ENCODE measurements around the gene THADA.

THADA gene

GRCh38 chr2:43348908-43349661 lies 246.8 kb downstream of the THADA start:
- H3K36me3 ChIP-seq (ENCODE audit: control insufficient read depth in 2 of 2, insufficient read depth in 2 of 2, low read length in 2 of 2): no peaks in the 10 kb centered on the region
- H3K9me3 ChIP-seq (ENCODE audit: control insufficient read depth in 2 of 2, low read length in 2 of 2): no peaks in the 10 kb centered on the region
- peaks cover 28 to 29% of the 10 kb centered on the region in 2 donors for H3K4me1 ChIP-seq (ENCODE audit: control insufficient read depth in 2 of 2, insufficient read depth in 2 of 2, low read length in 2 of 2)
- no peaks in the 10 kb centered on the region for H3K27me3 ChIP-seq (ENCODE audit: control insufficient read depth in 2 of 2, insufficient read depth in 2 of 2, low read length in 2 of 2)
- H3K4me3 ChIP-seq (ENCODE audit: low read length in 2 of 2): no peak overlapping the region
- no peak overlapping the region for H3K9ac ChIP-seq (ENCODE audit: low read depth in 1 of 2, low read length in 2 of 2)
- peak overlapping the region; percentile 67 to 71 for H3K27ac ChIP-seq (ENCODE audit: low read depth in 2 of 2, low read length in 2 of 2)

- H3K4me3 ChIP-seq (ENCODE audit: low read length in 2 of 2): no peak overlapping the region
- H3K9me3 ChIP-seq (ENCODE audit: control insufficient read depth in 2 of 2, low read length in 2 of 2): no peaks in the 10 kb centered on the region
- H3K36me3 ChIP-seq (ENCODE audit: control insufficient read depth in 2 of 2, insufficient read depth in 2 of 2, low read length in 2 of 2): no peaks in the 10 kb centered on the region
- peak overlapping the region; percentile 14 to 71 for H3K27ac ChIP-seq (ENCODE audit: low read depth in 2 of 2, low read length in 2 of 2)
- peaks cover 32 to 37% of the 10 kb centered on the region in 2 donors for H3K4me1 ChIP-seq (ENCODE audit: control insufficient read depth in 2 of 2, insufficient read depth in 2 of 2, low read length in 2 of 2)
- H3K9ac ChIP-seq (ENCODE audit: low read depth in 1 of 2, low read length in 2 of 2): no peak overlapping the region
- H3K27me3 ChIP-seq (ENCODE audit: control insufficient read depth in 2 of 2, insufficient read depth in 2 of 2, low read length in 2 of 2): no peaks in the 10 kb centered on the region
Observed at GRCh38 chr2:43347746-43348145, 248.1 kb downstream of the THADA start.

GRCh38 chr2:43346602-43347567 lies 249.0 kb downstream of the THADA start:
- no peaks in the 10 kb centered on the region for H3K27me3 ChIP-seq (ENCODE audit: control insufficient read depth in 2 of 2, insufficient read depth in 2 of 2, low read length in 2 of 2)

GRCh38 chr2:43345872-43346271 lies 250.0 kb downstream of the THADA start:
- no peaks in the 10 kb centered on the region for H3K36me3 ChIP-seq (ENCODE audit: control insufficient read depth in 2 of 2, insufficient read depth in 2 of 2, low read length in 2 of 2)
- H3K4me1 ChIP-seq (ENCODE audit: control insufficient read depth in 2 of 2, insufficient read depth in 2 of 2, low read length in 2 of 2): peaks cover 29 to 41% of the 10 kb centered on the region in 2 donors

More at GRCh38 chr2:43346602-43347567, 249.0 kb downstream of the THADA start:
- no peaks in the 10 kb centered on the region for H3K36me3 ChIP-seq (ENCODE audit: control insufficient read depth in 2 of 2, insufficient read depth in 2 of 2, low read length in 2 of 2)
- H3K9me3 ChIP-seq (ENCODE audit: control insufficient read depth in 2 of 2, low read length in 2 of 2): no peaks in the 10 kb centered on the region
- H3K9ac ChIP-seq (ENCODE audit: low read depth in 1 of 2, low read length in 2 of 2): no peak overlapping the region
- H3K4me3 ChIP-seq (ENCODE audit: low read length in 2 of 2): no peak overlapping the region
- peaks cover 32 to 37% of the 10 kb centered on the region in 2 donors for H3K4me1 ChIP-seq (ENCODE audit: control insufficient read depth in 2 of 2, insufficient read depth in 2 of 2, low read length in 2 of 2)
- peak overlapping the region in 1 of 2 donors; percentile 9 for H3K27ac ChIP-seq (ENCODE audit: low read depth in 2 of 2, low read length in 2 of 2)

GRCh38 chr2:43345391-43345813 lies 250.4 kb downstream of the THADA start:
- H3K27ac ChIP-seq (ENCODE audit: low read depth in 2 of 2, low read length in 2 of 2): peak overlapping the region; percentile 67
- H3K9me3 ChIP-seq (ENCODE audit: control insufficient read depth in 2 of 2, low read length in 2 of 2): no peaks in the 10 kb centered on the region
- peak overlapping the region in 1 of 2 donors; percentile 4 for H3K4me3 ChIP-seq (ENCODE audit: low read length in 2 of 2)
- no peaks in the 10 kb centered on the region for H3K27me3 ChIP-seq (ENCODE audit: control insufficient read depth in 2 of 2, insufficient read depth in 2 of 2, low read length in 2 of 2)
- H3K36me3 ChIP-seq (ENCODE audit: control insufficient read depth in 2 of 2, insufficient read depth in 2 of 2, low read length in 2 of 2): no peaks in the 10 kb centered on the region
- H3K9ac ChIP-seq (ENCODE audit: low read depth in 1 of 2, low read length in 2 of 2): no peak overlapping the region
- peaks cover 25 to 39% of the 10 kb centered on the region in 2 donors for H3K4me1 ChIP-seq (ENCODE audit: control insufficient read depth in 2 of 2, insufficient read depth in 2 of 2, low read length in 2 of 2)

More at GRCh38 chr2:43345872-43346271, 250.0 kb downstream of the THADA start:
- Histone ChIP-seq H3K4me3 (ENCODE audit: low read length in 2 of 2) (no peak overlapping the region), H3K27ac (ENCODE audit: low read depth in 2 of 2, low read length in 2 of 2) (peak overlapping the region in 1 of 2 donors; percentile 67), H3K9ac (ENCODE audit: low read depth in 1 of 2, low read length in 2 of 2) (no peak overlapping the region), H3K9me3 (ENCODE audit: control insufficient read depth in 2 of 2, low read length in 2 of 2) (no peaks in the 10 kb centered on the region), H3K27me3 (ENCODE audit: control insufficient read depth in 2 of 2, insufficient read depth in 2 of 2, low read length in 2 of 2) (no peaks in the 10 kb centered on the region)

- no peaks in the 10 kb centered on the region for H3K27me3 ChIP-seq (ENCODE audit: control insufficient read depth in 2 of 2, insufficient read depth in 2 of 2, low read length in 2 of 2)
- H3K4me3 ChIP-seq (ENCODE audit: low read length in 2 of 2): peak overlapping the region; percentile 4 to 44
- peak overlapping the region in 1 of 2 donors; percentile 49 for H3K9ac ChIP-seq (ENCODE audit: low read depth in 1 of 2, low read length in 2 of 2)
- H3K27ac ChIP-seq (ENCODE audit: low read depth in 2 of 2, low read length in 2 of 2): peak overlapping the region; percentile 67
- no peaks in the 10 kb centered on the region for H3K9me3 ChIP-seq (ENCODE audit: control insufficient read depth in 2 of 2, low read length in 2 of 2)
- H3K4me1 ChIP-seq (ENCODE audit: control insufficient read depth in 2 of 2, insufficient read depth in 2 of 2, low read length in 2 of 2): peaks cover 20 to 35% of the 10 kb centered on the region in 2 donors
- H3K36me3 ChIP-seq (ENCODE audit: control insufficient read depth in 2 of 2, insufficient read depth in 2 of 2, low read length in 2 of 2): no peaks in the 10 kb centered on the region
Observed at GRCh38 chr2:43344868-43345373, 250.9 kb downstream of the THADA start.

DNA sequence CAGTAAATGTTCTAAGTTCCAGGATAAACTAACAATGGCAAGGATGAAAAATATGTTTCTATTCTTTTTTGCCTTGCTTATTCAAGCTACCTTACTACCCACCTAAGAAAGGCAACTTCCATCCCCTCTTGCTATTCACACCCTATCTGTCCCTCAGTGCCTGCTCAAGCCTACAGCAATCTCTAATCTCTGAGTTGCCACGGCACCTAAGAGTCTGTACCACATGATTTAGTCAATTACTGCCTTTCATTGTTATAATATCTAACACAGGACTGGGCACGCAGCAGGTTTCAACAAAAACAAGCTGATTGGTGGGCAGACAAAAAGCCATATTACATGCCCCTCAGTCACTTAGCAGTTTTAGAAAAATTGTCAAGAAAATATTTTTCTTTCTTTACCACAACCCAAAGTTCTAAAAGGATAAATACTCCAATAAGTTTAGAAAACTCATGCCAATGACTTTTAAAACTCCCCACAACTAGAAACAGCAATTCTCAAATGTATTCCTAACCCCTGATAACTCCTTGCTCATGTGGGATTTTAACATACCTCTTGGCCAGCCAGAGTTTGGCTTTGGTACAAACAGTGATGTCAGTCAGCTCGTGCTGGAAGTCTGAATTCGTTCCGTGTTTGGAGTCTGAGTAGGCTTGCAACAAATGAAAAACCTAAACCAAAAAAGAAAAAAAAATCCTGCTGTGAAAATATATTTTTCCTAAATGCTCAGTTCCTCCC lies 252.1 kb downstream of the THADA start:
- H3K4me1 ChIP-seq (ENCODE audit: control insufficient read depth in 2 of 2, insufficient read depth in 2 of 2, low read length in 2 of 2): peaks cover 17 to 26% of the 10 kb centered on the region in 2 donors
- H3K27me3 ChIP-seq (ENCODE audit: control insufficient read depth in 2 of 2, insufficient read depth in 2 of 2, low read length in 2 of 2): no peaks in the 10 kb centered on the region
- peak overlapping the region; percentile 67 for H3K27ac ChIP-seq (ENCODE audit: low read depth in 2 of 2, low read length in 2 of 2)
- H3K9ac ChIP-seq (ENCODE audit: low read depth in 1 of 2, low read length in 2 of 2): no peak overlapping the region
- no peaks in the 10 kb centered on the region for H3K9me3 ChIP-seq (ENCODE audit: control insufficient read depth in 2 of 2, low read length in 2 of 2)
- H3K4me3 ChIP-seq (ENCODE audit: low read length in 2 of 2): no peak overlapping the region
- no peaks in the 10 kb centered on the region for H3K36me3 ChIP-seq (ENCODE audit: control insufficient read depth in 2 of 2, insufficient read depth in 2 of 2, low read length in 2 of 2)

GRCh38 chr2:43341959-43342757 lies 253.7 kb downstream of the THADA start:
- Histone ChIP-seq H3K4me1 (ENCODE audit: control insufficient read depth in 2 of 2, insufficient read depth in 2 of 2, low read length in 2 of 2) (peaks cover 17 to 26% of the 10 kb centered on the region in 2 donors), H3K27ac (ENCODE audit: low read depth in 2 of 2, low read length in 2 of 2) (peak overlapping the region in 1 of 2 donors; percentile 43), H3K27me3 (ENCODE audit: control insufficient read depth in 2 of 2, insufficient read depth in 2 of 2, low read length in 2 of 2) (no peaks in the 10 kb centered on the region)

GRCh38 chr2:43340945-43341356 lies 254.9 kb downstream of the THADA start:
- no peaks in the 10 kb centered on the region for H3K36me3 ChIP-seq (ENCODE audit: control insufficient read depth in 2 of 2, insufficient read depth in 2 of 2, low read length in 2 of 2)
- no peak overlapping the region for H3K9ac ChIP-seq (ENCODE audit: low read depth in 1 of 2, low read length in 2 of 2)
- H3K27me3 ChIP-seq (ENCODE audit: control insufficient read depth in 2 of 2, insufficient read depth in 2 of 2, low read length in 2 of 2): no peaks in the 10 kb centered on the region
- H3K4me3 ChIP-seq (ENCODE audit: low read length in 2 of 2): no peak overlapping the region
- peak overlapping the region; percentile 43 to 61 for H3K27ac ChIP-seq (ENCODE audit: low read depth in 2 of 2, low read length in 2 of 2)
- no peaks in the 10 kb centered on the region for H3K9me3 ChIP-seq (ENCODE audit: control insufficient read depth in 2 of 2, low read length in 2 of 2)
- H3K4me1 ChIP-seq (ENCODE audit: control insufficient read depth in 2 of 2, insufficient read depth in 2 of 2, low read length in 2 of 2): peaks cover 17 to 26% of the 10 kb centered on the region in 2 donors

More at GRCh38 chr2:43341959-43342757, 253.7 kb downstream of the THADA start:
- H3K9me3 ChIP-seq (ENCODE audit: control insufficient read depth in 2 of 2, low read length in 2 of 2): no peaks in the 10 kb centered on the region
- H3K9ac ChIP-seq (ENCODE audit: low read depth in 1 of 2, low read length in 2 of 2): no peak overlapping the region
- H3K4me3 ChIP-seq (ENCODE audit: low read length in 2 of 2): no peak overlapping the region
- no peaks in the 10 kb centered on the region for H3K36me3 ChIP-seq (ENCODE audit: control insufficient read depth in 2 of 2, insufficient read depth in 2 of 2, low read length in 2 of 2)
